ENCODE data around the gene LCN15. TPM values are rescaled to one million over a fixed set of nuclear protein-coding genes. Genes with fewer than 3 reads are reported as not detected.
A peak's percentile ranks its signal among the peaks of the same experiment; 100 is the strongest.

LCN15 gene
- total and polyA plus RNA-seq, 2 of the 13 experiments (the other 11 are each of a cell fraction or from before 2014, with no cell fraction given) = 1.3 to 53.7 TPM

DNA sequence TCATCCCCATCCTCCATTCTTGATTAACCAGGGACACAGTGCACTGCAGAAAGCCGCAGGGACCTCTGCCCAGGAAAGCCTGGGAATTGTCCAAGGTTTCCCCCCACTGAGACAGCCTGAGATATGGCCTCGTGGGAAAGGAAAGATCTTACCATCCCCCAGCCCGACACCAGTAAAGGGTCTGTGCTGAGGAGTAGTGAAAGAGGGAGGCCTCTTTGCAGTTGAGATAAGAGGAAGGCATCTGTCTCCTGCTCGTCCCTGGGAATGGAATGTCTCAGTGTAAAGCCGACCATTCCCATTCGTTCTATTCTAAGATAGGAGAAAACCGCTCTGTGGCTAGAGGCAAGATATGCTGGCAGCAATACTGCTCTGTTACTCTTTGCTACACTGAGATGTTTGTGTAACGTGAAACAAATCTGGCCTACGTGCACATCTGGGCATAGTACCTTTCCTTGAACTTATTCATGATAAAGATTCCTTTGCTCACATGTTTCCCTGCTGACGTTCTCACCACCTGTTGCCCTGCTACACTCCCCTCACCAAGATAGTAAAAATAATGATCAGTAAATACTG, 32.5 kb upstream of the LCN15 start (continued):
- 0 out of 2 replicates have a peak, but pooled peaks have one; percentile 14 for TF ChIP-seq TBX2 (CRISPR knock-in tag; IDR thresholded peaks at IDR 0.05; ENCODE audit: borderline replicate concordance)
- peak; percentile 27 for TF ChIP-seq TEAD3 (CRISPR knock-in tag; optimal IDR thresholded peaks at IDR 0.05; ENCODE audit: borderline replicate concordance)
- TF ChIP-seq, protein P1, sequence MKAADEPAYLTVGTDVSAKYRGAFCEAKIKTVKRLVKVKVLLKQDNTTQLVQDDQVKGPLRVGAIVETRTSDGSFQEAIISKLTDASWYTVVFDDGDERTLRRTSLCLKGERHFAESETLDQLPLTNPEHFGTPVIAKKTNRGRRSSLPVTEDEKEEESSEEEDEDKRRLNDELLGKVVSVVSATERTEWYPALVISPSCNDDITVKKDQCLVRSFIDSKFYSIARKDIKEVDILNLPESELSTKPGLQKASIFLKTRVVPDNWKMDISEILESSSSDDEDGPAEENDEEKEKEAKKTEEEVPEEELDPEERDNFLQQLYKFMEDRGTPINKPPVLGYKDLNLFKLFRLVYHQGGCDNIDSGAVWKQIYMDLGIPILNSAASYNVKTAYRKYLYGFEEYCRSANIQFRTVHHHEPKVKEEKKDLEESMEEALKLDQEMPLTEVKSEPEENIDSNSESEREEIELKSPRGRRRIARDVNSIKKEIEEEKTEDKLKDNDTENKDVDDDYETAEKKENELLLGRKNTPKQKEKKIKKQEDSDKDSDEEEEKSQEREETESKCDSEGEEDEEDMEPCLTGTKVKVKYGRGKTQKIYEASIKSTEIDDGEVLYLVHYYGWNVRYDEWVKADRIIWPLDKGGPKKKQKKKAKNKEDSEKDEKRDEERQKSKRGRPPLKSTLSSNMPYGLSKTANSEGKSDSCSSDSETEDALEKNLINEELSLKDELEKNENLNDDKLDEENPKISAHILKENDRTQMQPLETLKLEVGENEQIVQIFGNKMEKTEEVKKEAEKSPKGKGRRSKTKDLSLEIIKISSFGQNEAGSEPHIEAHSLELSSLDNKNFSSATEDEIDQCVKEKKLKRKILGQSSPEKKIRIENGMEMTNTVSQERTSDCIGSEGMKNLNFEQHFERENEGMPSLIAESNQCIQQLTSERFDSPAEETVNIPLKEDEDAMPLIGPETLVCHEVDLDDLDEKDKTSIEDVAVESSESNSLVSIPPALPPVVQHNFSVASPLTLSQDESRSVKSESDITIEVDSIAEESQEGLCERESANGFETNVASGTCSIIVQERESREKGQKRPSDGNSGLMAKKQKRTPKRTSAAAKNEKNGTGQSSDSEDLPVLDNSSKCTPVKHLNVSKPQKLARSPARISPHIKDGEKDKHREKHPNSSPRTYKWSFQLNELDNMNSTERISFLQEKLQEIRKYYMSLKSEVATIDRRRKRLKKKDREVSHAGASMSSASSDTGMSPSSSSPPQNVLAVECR (CRISPR knock-in tag; IDR thresholded peaks at IDR 0.05; ENCODE audit: borderline replicate concordance) = peak; percentile 27; the same call in 1 of the 2 replicates
- TF ChIP-seq, protein P2, sequence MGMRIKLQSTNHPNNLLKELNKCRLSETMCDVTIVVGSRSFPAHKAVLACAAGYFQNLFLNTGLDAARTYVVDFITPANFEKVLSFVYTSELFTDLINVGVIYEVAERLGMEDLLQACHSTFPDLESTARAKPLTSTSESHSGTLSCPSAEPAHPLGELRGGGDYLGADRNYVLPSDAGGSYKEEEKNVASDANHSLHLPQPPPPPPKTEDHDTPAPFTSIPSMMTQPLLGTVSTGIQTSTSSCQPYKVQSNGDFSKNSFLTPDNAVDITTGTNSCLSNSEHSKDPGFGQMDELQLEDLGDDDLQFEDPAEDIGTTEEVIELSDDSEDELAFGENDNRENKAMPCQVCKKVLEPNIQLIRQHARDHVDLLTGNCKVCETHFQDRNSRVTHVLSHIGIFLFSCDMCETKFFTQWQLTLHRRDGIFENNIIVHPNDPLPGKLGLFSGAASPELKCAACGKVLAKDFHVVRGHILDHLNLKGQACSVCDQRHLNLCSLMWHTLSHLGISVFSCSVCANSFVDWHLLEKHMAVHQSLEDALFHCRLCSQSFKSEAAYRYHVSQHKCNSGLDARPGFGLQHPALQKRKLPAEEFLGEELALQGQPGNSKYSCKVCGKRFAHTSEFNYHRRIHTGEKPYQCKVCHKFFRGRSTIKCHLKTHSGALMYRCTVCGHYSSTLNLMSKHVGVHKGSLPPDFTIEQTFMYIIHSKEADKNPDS (CRISPR knock-in tag; IDR thresholded peaks at IDR 0.05) = peak; percentile 98
- TF ChIP-seq AKAP8 (CRISPR knock-in tag; IDR thresholded peaks at IDR 0.05) = peak; percentile 99
- peak; percentile 95 for TF ChIP-seq MED1 (CRISPR knock-in tag; IDR thresholded peaks at IDR 0.05)
- 0 out of 2 replicates have a peak, but pooled peaks have one; percentile 25 for TF ChIP-seq ZNF296 (CRISPR knock-in tag; conservative IDR thresholded peaks at IDR 0.05)
- TF ChIP-seq ZNF598 (CRISPR knock-in tag; IDR thresholded peaks at IDR 0.05; ENCODE audit: borderline replicate concordance) = 0 out of 2 replicates have a peak, but pooled peaks have one; percentile 10
- TF ChIP-seq RXRB (CRISPR knock-in tag; IDR thresholded peaks at IDR 0.05; ENCODE audit: borderline replicate concordance) = peak; percentile 38; the same call in 1 of the 2 replicates
- TF ChIP-seq, protein P3, sequence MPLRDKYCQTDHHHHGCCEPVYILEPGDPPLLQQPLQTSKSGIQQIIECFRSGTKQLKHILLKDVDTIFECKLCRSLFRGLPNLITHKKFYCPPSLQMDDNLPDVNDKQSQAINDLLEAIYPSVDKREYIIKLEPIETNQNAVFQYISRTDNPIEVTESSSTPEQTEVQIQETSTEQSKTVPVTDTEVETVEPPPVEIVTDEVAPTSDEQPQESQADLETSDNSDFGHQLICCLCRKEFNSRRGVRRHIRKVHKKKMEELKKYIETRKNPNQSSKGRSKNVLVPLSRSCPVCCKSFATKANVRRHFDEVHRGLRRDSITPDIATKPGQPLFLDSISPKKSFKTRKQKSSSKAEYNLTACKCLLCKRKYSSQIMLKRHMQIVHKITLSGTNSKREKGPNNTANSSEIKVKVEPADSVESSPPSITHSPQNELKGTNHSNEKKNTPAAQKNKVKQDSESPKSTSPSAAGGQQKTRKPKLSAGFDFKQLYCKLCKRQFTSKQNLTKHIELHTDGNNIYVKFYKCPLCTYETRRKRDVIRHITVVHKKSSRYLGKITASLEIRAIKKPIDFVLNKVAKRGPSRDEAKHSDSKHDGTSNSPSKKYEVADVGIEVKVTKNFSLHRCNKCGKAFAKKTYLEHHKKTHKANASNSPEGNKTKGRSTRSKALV (CRISPR knock-in tag; IDR thresholded peaks at IDR 0.05) = 0 out of 2 replicates have a peak, but pooled peaks have one; percentile 17
- TF ChIP-seq, protein P4, sequence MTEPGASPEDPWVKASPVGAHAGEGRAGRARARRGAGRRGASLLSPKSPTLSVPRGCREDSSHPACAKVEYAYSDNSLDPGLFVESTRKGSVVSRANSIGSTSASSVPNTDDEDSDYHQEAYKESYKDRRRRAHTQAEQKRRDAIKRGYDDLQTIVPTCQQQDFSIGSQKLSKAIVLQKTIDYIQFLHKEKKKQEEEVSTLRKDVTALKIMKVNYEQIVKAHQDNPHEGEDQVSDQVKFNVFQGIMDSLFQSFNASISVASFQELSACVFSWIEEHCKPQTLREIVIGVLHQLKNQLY (CRISPR knock-in tag; IDR thresholded peaks at IDR 0.05) = peak; percentile 74; the same call in 1 of the 2 replicates
